ENCODE results near the gene HMGXB3.

The HMGXB3 gene

DNA sequence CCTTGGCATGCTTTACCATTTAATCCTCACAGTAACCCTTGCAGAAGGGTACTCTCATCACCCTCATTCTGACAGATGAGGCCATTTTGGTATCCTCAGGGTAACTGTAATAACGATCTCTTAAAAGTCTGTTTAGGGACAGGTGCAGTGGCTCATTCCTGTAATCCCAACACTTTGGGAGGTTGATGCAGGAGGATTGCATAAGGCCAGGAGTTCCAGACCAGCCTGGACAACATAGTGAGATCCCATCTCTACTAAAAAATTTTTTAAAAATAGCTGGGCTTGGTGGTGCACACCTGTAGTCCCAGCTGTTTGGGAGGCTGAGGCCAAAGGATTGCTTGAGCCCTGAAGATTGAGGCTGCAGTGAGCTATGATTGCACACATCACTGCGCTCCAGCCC, 54.0 kb downstream of the HMGXB3 start:
- DNase-seq: no peak

DNA sequence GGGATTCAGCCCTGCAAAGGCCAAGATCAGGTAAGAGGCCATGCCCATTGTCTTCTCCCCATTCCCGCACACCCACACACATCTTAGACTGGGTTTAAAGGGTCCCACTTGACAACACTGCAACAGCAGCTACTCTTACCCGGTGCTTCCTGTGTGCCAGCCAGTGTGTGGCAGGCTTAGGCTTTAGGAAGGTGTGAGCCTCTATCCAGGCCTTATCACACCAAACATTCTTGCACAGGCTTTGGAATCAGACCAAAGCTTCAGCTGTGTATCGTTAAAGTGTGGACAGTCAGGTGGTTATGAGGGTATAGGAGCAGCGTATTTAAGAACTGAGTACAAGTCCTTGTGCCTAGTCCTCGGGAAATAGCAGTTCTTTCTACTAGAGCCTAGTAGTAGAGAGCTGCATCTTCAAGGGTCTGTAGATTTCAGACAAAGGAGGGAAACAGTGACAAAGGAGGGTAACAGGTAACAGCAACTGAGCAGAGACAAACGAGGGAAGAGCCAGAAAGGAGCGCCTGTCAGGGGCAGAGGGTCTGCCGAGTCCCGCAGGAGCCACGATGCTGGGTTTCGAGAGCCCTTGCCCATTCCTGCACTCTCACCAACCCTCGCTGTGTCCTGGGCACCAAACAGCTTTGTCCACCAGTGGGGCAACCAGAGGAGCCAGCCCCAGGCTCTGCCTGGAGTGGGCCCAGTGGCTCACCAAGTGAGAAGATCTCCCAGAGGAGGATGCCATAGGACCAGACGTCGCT, 55.0 kb downstream of the HMGXB3 start:
- DNase-seq: no peak

DNA sequence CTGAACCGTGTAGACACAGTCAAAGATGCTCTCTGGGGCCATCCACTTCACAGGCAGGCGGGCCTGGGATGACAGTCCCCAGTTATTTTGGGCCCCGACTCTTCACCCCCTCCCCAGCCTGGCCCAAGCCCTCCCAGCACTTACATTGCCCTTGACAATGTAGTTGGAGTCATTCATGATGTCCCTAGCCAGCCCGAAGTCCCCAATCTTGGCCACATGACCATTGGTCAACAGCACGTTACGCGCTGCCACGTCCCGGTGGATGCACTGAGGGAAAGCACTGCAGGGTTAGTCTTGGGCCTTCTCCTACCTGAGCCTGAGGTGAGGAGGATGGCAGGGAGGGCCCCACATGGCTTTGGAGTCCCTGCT, 55.5 kb downstream of the HMGXB3 start:
- no peak for DNase-seq

DNA sequence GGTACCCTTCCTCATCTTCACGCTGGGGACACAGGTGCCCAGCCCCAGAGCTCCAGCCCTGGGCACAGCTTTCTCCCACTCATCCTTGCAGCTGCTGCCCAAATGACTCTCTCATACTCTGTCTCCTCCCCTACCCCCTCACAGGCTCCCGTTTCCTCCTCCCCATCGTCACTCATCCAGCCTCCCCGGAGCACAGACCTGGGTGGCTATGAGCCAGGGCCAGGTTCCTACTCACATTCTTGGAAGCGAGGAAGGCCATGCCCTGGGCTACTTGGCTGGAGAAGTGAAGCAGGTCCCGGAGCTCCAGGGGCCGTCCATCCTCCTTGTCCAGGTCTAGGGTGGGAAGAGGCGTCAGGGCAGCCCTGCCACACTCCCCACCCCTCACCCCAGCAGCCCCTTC, 56.5 kb downstream of the HMGXB3 start:
- no peak for DNase-seq

DNA sequence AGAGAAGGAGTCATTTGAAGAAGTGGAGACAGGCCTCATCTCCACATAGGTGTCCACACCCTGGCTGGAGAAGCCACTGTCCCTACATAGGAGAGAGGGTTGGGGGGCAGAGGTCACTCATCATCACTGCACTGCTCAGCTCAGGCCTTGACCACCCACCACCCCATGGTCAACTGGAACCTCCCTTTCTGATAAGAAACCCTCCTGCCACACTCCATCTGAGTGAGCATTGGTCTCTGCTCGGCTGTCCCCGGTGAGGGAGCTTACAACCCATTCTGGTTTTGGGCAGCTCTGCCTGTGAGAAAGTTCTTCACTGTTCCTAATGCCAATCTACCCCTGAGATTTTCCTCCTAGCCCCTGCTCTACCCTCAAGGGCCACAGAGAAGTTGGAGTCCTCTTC, 57.0 kb downstream of the HMGXB3 start:
- no peak for DNase-seq

GRCh38 chr5:150057996-150058395, 57.5 kb downstream of the HMGXB3 start:
- DNase-seq: no peak

GRCh38 chr5:150058480-150059126, 58.1 kb downstream of the HMGXB3 start:
- no peak for DNase-seq

DNA sequence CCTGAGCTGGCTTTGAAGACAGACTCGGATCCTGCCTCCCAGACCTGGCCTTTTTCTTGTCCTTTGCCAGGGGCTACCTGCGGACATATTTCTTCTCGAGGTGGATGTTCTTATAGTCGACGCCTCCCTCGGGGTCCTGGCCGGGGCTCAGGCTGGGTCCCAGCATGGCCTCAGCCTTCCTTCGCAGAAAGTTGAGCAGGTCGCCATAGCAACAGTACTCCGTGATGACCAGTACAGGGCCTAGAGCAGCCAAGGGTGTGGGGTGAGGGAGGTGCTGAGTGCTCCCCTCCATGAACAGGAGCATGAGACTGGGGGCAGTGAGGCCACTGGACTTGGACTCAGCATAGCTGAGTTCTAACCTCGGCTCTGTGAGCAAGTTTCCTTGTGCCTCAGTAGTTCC, 59.1 kb downstream of the HMGXB3 start:
- no peak for DNase-seq

- no peak for DNase-seq
Observed at GRCh38 chr5:150060471-150060870, 59.9 kb downstream of the HMGXB3 start.

- DNase-seq: no peak
Observed at GRCh38 chr5:150061538-150061995, 61.0 kb downstream of the HMGXB3 start.

DNA sequence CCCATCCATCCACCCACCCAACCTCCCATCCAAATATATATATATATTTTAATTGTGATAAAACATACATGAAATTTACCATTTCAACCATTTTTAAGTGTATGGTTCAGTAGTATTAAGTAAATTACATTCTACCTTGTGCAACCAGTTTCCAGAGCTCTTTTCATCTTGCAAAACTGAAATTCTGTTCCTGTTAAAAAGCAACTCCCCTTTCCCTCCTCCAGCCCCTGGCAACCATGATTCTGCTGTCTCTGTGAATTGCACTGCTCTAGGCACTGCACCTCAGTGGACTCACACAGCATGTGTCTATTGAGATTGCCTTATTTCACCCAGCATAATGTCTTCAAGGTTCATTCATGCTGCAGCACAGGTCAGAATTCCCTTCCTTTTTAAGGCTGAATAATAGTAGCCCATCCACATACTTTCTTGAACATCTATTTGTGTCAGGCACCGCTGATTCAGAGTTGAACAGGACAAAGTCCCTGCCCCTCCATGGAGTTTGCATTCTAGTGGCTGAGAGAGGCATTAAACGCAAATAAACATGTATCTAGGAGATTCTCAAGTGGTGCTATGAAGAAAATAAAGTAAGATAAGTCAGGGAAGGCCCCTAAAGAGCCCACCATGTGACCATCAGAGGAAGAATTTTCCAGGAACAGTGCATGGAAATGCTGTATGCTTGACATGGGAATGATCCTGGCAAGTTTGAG, 61.8 kb downstream of the HMGXB3 start:
- no peak for DNase-seq

- DNase-seq: no peak
Observed at GRCh38 chr5:150063638-150064037, 63.1 kb downstream of the HMGXB3 start.

- no peak for DNase-seq
Observed at GRCh38 chr5:150064681-150065220, 64.2 kb downstream of the HMGXB3 start.

DNA sequence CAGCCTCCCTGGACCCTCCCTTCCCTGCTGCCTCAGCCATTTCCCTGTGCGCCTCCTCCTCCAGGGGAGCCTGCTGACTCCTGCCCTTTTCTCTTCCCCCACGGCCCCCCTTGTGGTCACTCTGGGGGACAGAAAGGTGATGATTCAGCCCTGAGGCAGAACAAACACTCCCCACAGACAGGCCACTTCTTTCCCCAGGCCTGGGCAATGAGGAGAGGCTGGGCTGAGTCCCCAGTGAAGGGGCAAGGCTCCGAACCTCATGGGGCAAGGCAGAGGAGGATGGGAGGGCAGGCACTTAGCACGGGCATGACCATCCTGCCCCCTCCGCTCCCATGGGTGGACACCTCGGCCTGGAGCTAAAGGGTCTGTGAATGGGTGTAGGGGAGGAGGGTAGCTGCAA, 64.8 kb downstream of the HMGXB3 start:
- no peak for DNase-seq

- DNase-seq: no peak
Observed at GRCh38 chr5:150065886-150066285, 65.3 kb downstream of the HMGXB3 start.

GRCh38 chr5:150066436-150066835, 65.9 kb downstream of the HMGXB3 start:
- no peak for DNase-seq

DNA sequence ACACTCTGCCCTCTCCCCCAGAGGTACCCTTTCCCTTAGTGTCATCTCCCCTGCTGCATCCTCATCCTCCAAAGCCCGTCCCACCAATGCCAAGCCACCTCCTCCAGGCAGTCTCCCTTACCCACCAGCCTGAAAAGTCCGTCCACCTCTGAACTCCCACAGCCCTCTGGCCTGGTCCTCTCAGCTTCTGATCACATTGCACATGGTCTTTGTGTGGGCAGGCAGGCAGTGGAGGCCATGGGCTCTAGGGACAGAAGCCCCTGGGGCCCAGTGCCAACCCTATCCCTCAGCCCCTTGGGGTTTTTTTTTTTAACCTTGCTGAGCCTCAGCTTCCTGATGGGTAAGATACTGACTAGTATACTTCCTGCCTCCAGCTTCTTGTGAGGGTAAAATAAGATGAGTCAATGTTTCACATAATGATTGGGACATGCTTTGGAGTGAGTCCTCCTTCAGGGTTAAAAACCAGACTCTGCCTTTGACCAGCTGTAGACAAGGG, 66.4 kb downstream of the HMGXB3 start:
- no peak for DNase-seq

- no peak for DNase-seq
Observed at GRCh38 chr5:150067405-150067960, 66.9 kb downstream of the HMGXB3 start.

- no peak for DNase-seq
Observed at GRCh38 chr5:150068071-150068470, 67.5 kb downstream of the HMGXB3 start.

DNA sequence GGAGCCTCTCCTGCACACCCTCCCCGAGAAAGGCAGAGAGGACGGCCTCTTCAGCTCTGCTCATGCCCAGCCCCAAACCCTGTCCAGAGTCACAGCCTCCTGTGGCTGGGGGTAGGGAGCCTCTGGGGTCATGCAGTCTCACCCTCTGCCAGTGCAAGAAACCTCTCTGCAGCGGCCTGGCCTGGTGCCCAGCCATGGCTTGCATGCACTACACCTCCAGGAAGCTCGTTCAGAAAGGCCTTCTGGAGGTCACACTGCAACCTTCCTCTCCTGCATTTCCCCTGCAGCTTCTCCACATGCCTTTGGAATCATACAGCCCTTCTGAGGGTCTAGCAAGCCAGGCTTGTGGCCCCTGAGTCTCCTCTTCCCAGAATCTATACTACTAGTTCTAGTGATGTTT, 67.9 kb downstream of the HMGXB3 start:
- no peak for DNase-seq

DNA sequence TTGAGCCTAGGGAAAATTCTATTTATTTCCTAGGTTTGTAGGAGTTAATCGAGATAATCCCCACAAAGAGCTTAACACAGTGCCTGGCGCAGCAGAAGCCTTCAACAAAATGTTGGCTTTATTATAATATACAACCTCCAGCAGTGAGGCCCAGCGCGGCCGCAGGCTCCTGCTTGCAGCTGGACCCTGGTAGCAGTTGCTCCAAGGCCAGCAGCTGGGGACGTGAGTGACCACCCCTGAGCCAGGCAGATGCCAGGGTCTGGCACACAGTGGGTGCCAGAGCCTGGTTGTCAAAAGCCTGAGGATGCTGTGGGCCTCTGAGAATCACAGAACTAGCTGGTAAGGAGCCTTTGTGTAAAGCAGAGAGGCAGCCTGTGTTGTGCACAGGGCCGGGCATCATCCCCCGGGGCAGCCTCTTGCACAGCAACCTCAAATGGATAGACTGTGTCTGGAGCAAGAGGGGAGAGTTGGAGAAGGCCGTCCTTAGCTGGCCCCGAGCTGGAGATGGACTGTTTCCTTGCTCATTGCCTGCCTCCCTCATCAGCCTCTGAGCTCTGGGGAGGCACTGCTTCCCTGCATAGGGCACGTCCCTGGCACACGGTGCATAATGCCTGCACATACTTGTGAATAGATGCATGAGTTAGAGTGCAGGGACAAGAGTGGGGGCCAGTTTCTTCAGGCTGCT, 68.6 kb downstream of the HMGXB3 start:
- no peak for DNase-seq

All from CD4-positive, alpha-beta T cell treated with Interleukin-6 for 4 hours (primary cell).